Left kidney (tissue), 8 donors: ENCODE measurements around the gene MTCH1. TPM values are rescaled to one million over a fixed set of nuclear protein-coding genes. Genes with fewer than 3 reads are reported as not detected.

Experiments
- DNase-seq: peaks from one replicate; pipeline ENCODE4 v3.0.0-alpha.2; 2013
- long read RNA-seq, 8 donors: transcript quantifications; one replicate each; lab custom pipeline, GENCODE V29; 2026
- polyA plus RNA-seq: library from polyadenylated mRNA; unstranded; fragments of 120-200 nt; gene quantifications from one replicate; pipeline ENCODE4 v1.2.1, GENCODE V29; 2013; ENCODE audit not compliant: insufficient read length

Gene MTCH1, protein sequence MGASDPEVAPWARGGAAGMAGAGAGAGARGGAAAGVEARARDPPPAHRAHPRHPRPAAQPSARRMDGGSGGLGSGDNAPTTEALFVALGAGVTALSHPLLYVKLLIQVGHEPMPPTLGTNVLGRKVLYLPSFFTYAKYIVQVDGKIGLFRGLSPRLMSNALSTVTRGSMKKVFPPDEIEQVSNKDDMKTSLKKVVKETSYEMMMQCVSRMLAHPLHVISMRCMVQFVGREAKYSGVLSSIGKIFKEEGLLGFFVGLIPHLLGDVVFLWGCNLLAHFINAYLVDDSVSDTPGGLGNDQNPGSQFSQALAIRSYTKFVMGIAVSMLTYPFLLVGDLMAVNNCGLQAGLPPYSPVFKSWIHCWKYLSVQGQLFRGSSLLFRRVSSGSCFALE
- 149 TPM for polyA plus RNA-seq
- long read RNA-seq, donor 1, transcript MTCH1-202 (12 exons, 2,057 nt): minor isoform, 63 of 155 reads
- long read RNA-seq, donor 1, transcript MTCH1-201 (12 exons, 2,006 nt): major isoform, 68 of 155 reads
- long read RNA-seq, donor 1, partial matches to known transcripts: 18 of 155 reads
- long read RNA-seq, donor 1, other reads (novel, unspliced or antisense): 0 of 155 reads
- long read RNA-seq, donor 2, transcript MTCH1-202 (12 exons, 2,057 nt): major isoform, 53 of 100 reads
- long read RNA-seq, donor 2, transcript MTCH1-201 (12 exons, 2,006 nt): minor isoform, 38 of 100 reads
- long read RNA-seq, donor 2, partial matches to known transcripts: 5 of 100 reads
- long read RNA-seq, donor 2, other reads (novel, unspliced or antisense): 0 of 100 reads
- long read RNA-seq, donor 3, transcript MTCH1-201 (12 exons, 2,006 nt): major isoform, 34 of 75 reads
- long read RNA-seq, donor 3, transcript MTCH1-202 (12 exons, 2,057 nt): minor isoform, 25 of 75 reads
- long read RNA-seq, donor 3, partial matches to known transcripts: 16 of 75 reads
- long read RNA-seq, donor 3, other reads (novel, unspliced or antisense): 0 of 75 reads
- long read RNA-seq, donor 4, partial matches to known transcripts: 0 of 6 reads
- long read RNA-seq, donor 4, other reads (novel, unspliced or antisense): 0 of 6 reads
- long read RNA-seq, donor 5, transcript MTCH1-202 (12 exons, 2,057 nt): major isoform, 76 of 156 reads
- long read RNA-seq, donor 5, transcript MTCH1-201 (12 exons, 2,006 nt): minor isoform, 57 of 156 reads
- long read RNA-seq, donor 5, partial matches to known transcripts: 17 of 156 reads
- long read RNA-seq, donor 5, other reads (novel, unspliced or antisense): 0 of 156 reads
- long read RNA-seq, donor 6, transcript MTCH1-201 (12 exons, 2,006 nt): minor isoform, 45 of 112 reads
- long read RNA-seq, donor 6, transcript MTCH1-202 (12 exons, 2,057 nt): major isoform, 51 of 112 reads
- long read RNA-seq, donor 6, partial matches to known transcripts: 14 of 112 reads
- long read RNA-seq, donor 6, other reads (novel, unspliced or antisense): 0 of 112 reads
- long read RNA-seq, donor 7, transcript MTCH1-202 (12 exons, 2,057 nt): major isoform, 61 of 117 reads
- long read RNA-seq, donor 7, transcript MTCH1-201 (12 exons, 2,006 nt): minor isoform, 45 of 117 reads
- long read RNA-seq, donor 7, partial matches to known transcripts: 9 of 117 reads
- long read RNA-seq, donor 7, other reads (novel, unspliced or antisense): 0 of 117 reads
- long read RNA-seq, donor 8, transcript MTCH1-201 (12 exons, 2,006 nt): minor isoform, 22 of 49 reads
- long read RNA-seq, donor 8, transcript MTCH1-202 (12 exons, 2,057 nt): major isoform, 25 of 49 reads
- long read RNA-seq, donor 8, partial matches to known transcripts: 0 of 49 reads
- long read RNA-seq, donor 8, other reads (novel, unspliced or antisense): 0 of 49 reads

GRCh38 chr6:36985808-36986703 lies at the start of gene MTCH1:
MTCH1 (minus strand) TSS chr6:36986196; CDS start chr6:36986173, 23 bp downstream.
- DNase-seq: peak; percentile 91

DNA sequence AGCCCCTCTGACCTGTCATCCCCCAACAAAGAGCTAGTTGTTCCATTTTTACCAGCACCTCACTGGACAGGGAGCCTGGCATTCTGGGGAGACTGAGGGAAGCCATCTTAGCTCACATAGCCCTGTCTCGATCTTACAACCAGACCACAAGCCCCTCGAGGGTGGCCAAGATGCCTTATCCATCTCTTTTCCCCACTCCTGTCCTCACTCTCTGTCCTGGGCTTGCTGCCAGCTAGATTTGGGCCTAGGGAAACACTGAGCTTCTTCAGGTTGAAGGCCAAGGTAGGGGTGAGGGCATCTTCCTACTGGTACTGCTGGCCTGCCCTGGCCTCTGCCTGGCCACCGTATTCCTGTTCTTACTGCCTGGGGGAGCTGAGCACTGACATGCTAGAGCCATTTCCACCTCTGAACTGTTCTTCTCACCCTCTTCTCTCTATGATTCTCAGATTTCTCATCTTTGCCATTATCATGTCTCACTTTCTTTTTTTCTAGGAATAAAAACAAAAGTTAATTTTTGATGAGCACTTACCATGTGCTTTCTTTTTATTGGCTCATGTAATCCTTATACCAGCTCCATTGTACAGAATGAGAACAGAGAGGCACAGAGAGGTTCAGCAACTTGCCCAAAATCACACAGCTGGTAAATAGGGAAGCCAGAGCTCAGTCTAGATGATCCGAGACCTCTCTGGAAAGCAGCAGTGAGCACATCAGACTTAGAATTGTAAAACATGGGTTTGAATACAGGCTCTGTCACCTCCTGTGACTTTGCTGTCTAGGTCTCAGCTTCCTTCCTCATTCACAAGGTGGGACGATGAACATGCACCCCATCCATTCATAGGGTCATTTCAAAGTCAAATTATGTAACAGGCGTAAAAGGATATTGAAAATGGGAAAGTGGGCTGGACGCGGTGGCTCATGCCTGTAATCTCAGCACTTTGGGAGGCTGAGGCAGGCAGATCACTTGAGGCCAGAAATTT lies 48.1 kb upstream of the MTCH1 start:
- DNase-seq: no peak

GRCh38 chr6:37033255-37033654 lies 47.3 kb upstream of the MTCH1 start:
- DNase-seq: no peak

DNA sequence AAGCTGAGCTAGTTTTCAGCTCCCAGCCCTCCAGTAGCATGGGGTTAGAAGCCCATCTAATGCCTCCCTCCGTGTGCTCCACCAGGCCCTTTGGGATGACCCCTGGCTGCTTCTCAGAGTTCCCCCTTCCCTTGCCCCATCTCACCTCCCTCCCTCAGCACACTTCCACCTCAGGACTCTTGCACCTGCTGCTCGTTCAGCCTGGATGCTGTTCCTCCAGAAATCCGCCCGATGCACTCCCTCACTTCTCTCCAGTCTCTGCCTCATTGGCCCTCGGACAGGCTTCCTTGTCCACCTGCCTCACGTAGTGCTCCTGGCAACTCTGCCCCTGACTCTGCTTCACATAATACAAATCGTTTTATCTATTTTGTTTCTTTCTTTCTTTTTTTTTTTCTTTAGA lies 46.2 kb upstream of the MTCH1 start:
- no peak for DNase-seq

DNA sequence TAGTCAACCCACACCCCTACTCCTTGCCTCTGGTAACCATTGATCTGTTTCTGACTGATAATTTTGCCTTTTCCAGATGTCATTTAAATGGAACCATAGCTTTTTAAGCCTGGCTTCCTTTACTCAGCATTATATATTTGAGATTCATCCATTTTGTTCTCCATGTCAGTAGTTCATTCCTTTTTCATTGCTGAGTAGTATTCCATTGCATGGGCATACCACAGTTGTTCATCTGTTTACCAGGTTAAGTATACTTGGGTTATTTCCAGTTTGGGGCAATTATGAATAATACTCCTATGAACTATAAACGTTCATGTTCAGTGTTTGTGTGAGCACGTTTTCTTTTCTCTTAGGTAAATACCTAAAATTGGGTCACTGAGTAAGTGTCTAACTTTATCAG lies 44.6 kb upstream of the MTCH1 start:
- no peak for DNase-seq

DNA sequence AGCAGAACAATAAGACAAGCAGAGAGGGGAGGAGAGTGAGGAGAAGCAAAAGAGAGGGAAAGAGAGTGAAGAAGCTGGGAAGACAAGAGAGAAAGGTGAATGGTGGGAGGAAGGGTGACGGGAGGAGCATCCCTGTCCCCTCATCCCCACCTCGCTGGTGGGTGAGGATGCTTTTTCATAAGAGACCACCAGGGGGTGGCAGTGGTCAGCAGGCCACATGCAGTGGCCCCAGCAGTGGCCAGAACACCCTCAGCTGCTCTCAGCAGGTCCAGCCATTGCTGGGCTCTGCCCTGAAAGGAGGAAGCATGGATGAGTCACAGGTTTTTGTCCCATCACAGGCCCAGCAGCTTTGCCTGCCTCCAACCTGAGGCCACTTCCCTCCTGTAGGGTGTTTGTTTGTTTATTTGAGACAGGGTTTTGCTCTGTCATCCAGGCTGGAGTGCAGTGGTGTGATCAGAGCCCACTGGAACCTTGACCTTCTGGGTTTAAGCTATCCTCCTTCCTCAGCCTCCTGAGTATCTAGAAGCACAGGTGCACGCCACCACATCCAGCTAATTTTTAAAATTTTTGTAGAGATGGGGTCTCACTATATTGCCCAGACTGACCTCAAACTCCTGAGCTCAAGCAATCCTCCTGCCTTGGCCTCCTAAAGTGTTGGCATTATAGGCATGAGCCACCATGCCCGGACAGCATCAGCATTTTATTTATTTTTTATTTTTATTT lies 43.4 kb upstream of the MTCH1 start:
- DNase-seq: no peak

- DNase-seq: no peak
Observed at GRCh38 chr6:37027811-37028469, 41.9 kb upstream of the MTCH1 start.

DNA sequence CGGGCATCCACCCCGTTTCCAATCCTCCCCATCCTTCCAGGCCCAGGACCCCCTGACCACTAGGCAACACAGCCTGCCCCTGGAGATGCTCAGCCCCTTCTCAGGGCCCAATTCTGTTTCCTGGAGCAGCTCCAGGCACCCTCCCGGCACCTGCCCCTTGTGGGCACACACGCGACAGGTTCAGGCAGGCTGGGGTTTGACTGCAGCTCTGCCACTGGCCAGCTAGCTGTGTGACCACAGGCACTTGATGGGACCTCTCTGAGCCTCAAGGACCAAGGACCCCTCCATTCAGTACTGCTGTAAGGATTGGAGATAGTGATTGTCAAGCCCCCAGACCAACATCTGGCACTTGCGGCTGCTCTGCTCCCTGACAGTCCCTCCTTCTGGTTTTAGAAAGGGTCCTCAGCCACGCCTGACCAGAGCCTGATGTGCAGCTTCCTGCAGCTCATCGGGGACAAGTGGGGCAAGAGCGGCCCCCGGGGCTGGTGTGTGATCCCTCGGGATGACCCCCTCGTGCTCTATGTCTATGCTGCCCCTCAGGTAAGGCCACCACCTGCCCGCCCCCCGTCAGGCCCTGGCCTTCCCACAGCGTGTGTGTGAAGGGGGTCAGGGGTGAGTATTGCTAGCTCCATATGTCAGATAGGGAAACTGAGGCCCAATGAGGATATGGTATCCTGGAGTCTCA lies 41.2 kb upstream of the MTCH1 start:
- DNase-seq: no peak

DNA sequence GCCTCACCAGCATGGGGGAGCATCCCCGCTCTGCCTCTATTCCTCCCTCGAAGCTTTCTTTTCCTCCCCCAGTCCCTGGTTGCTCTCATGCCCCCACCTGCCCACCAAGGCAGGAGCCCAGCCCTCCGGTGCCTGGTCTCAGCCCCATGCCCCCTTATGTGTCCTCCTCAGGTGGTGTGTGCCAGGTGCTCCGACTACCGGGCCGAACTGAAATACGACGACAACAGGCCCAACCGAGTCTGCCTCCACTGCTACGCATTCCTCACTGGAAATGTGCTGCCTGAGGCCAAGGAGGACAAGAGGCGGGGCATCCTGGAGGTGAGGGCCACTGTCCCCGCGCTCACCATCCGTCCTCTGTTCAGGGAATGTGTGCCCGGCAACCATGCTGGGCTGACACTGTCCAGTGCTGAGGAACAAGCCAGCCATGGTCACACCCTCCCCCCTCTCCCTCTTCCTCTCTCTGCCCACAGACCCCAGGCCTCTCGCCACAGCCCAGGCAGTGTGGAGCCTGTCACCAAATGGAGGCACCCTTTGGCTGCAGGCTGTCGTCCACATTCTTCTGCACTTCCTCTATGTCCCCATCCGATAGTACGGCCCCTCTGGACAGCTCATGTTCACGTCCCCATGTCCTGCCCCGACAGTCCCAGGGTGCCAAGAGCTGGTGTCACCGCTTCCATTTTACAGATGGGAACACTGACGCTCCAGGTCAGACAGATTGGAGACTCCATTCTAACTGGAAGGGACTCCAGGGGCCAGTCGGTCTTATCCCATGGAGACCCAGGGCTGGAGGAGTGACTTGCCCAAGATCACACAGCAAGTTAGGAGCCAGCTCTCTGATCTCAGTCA lies 39.8 kb upstream of the MTCH1 start:
- no peak for DNase-seq

- no peak for DNase-seq
Observed at GRCh38 chr6:37024656-37025337, 38.8 kb upstream of the MTCH1 start.

DNA sequence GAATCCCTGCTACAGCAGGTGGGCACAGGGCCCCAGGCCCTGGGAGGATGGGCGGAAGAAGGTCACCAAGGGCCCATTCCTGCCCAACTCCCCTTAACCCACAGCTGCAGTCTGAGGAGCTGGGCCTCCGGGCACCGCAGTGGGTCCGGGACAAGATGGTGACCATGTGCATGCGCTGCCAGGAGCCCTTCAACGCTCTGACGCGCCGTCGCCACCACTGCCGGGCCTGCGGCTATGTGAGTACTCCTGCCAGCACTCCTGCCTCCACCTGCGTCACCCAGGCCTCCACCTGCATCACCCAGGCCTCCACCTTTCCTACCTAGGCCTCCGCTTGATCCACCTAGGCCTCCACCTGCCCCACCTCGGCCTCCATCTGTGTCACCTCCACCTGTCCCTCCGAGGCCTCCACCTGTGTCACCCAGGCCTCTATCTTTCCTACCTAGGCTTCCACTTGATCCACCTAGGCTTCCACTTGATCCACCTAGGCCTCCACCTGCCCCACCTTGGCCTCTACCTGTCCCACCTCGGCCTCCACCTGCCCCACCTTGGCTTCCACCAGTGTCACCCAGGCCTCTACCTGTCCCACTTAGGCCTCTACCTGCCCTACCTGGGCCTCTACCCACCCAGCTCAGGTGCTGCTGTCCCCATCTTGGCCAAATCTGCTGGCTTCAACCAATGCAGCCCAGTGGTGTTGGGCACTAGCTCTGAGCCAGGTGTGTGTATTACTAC lies 36.3 kb upstream of the MTCH1 start:
- DNase-seq: no peak

DNA sequence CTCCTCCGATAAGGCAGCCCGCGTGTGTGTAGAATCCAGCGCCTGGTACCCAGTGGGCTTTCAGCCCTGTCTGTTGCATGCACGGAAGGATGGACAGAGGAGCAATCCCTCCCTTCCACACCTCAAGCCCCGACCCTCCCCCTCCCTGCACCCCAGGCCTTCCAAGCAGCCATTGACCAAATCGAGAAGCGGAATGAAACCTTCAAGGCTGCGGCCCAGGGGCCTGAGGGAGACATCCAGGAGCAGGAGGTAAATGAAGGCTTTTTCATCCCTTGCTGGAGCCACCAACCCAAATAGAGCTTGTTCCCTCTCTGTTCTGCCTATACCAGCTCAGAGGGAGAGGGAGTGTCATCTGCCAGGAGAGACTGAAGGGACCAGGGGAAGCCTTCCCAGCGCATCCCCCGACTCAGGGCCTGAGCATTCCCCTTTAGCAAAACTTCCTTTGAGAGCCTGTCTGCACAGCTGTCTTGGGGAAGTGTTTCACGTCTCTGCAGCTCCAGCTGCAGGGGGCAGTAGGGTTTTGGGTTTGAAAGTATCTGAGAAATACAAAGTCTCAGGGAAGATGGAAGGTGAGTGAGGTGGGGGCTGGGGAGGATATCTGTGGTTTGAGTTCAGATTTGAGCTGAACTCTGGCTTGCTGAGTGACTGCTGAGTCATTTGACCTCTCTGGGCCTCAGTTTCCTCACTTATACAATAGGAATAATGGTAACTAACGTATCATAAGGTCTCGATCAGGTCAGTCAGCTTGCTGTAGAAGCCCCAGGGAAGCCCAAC lies 35.5 kb upstream of the MTCH1 start:
- DNase-seq: no peak

DNA sequence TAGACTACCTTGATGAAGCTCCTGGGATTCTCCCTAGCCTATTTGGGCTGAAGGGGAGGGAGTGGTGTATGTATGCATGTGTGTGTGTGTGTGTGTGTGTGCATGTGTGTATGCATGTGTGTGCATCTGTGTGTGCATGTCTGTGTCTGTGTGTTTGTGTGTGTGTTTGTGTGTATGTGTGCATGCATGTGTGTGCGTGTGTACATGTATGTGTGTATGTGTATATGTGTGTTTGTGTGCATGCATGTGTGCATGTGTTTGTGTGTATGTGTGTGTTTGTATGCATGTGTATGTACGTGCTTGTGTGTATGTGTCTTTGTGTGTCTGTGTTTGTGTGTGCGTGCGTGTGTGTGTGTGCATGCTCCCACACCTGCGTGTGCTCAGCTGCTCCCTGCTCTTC lies 34.8 kb upstream of the MTCH1 start:
- no peak for DNase-seq

GRCh38 chr6:37020381-37020780 lies 34.4 kb upstream of the MTCH1 start:
- no peak for DNase-seq
